HepG2 (cell line): Measurements from ENCODE around the gene COQ5. TPM values are rescaled to one million over a fixed set of nuclear protein-coding genes. Genes with fewer than 3 reads are reported as not detected.

ENCODE experiments used
- ARNT ChIP-seq: fragments of 450-650 bp; IDR thresholded peaks from 2 replicates; pipeline ENCODE4 v1.6.1; 2017
- BCL6 ChIP-seq: IDR thresholded peaks from 2 replicates; pipeline ENCODE4 v1.6.1; 2016; ENCODE audit warnings: missing genetic modification reagents, missing compliant biosample characterization
- BRF2 ChIP-seq: sonication (generic); formaldehyde crosslinking; IDR thresholded peaks from 2 replicates; pipeline ENCODE4 v1.8.1; 2022; ENCODE audit warnings: mild to moderate bottlenecking, missing genetic modification reagents
- CREM ChIP-seq, 2 experiments: sonication (generic) in 1 of 2; formaldehyde crosslinking in 1 of 2; IDR thresholded peaks; 2 replicates each; pipeline versions ENCODE4 v1.4.0 to v1.6.1; 2016 to 2020; ENCODE audit warnings: antibody characterized with exemption in 1 of 2, mild to moderate bottlenecking in 1 of 2, missing genetic modification reagents in 1 of 2
- CSRNP1 ChIP-seq: sonication (generic); formaldehyde crosslinking; IDR thresholded peaks from 2 replicates; pipeline ENCODE4 v1.8.1; 2023; ENCODE audit warnings: mild to moderate bottlenecking, missing genetic modification reagents
- DR1 ChIP-seq: sonication (generic); formaldehyde crosslinking; IDR thresholded peaks from 2 replicates; pipeline ENCODE4 v1.8.0; 2021; ENCODE audit warnings: mild to moderate bottlenecking, missing genetic modification reagents, inconsistent platforms
- GTF3A ChIP-seq: sonication (generic); formaldehyde crosslinking; conservative IDR thresholded peaks from 2 replicates; pipeline ENCODE4 v1.4.0; 2020; ENCODE audit warnings: mild to moderate bottlenecking, missing genetic modification reagents
- HNF4G ChIP-seq, 2 experiments: sonication (generic) in 1 of 2; formaldehyde crosslinking in 1 of 2; IDR thresholded peaks; 2 replicates each; pipeline versions ENCODE4 v1.4.0 to v1.6.1; 2011 to 2020; ENCODE audit warnings: borderline replicate concordance in 2 of 2, low read depth in 2 of 2, mild to moderate bottlenecking in 2 of 2, low read length in 1 of 2, missing genetic modification reagents in 1 of 2, moderate library complexity in 1 of 2
- IRF2 ChIP-seq: IDR thresholded peaks from 2 replicates; pipeline ENCODE4 v1.6.1; 2018; ENCODE audit warnings: missing genetic modification reagents, missing compliant biosample characterization
- JDP2 ChIP-seq: sonication (generic); formaldehyde crosslinking; IDR thresholded peaks from 2 replicates; pipeline ENCODE4 v1.8.1; 2022; ENCODE audit warnings: missing genetic modification reagents, borderline replicate concordance
- KMT2A ChIP-seq: sonication (generic); formaldehyde crosslinking; IDR thresholded peaks from 2 replicates; pipeline ENCODE4 v1.4.0; 2020; ENCODE audit warnings: missing genetic modification reagents
- LRRFIP1 ChIP-seq: sonication (generic); formaldehyde crosslinking; conservative IDR thresholded peaks from 2 replicates; pipeline ENCODE4 v1.4.0; 2020; ENCODE audit warnings: missing genetic modification reagents
- RXRB ChIP-seq: IDR thresholded peaks from 2 replicates; pipeline ENCODE4 v1.6.1; 2016; ENCODE audit warnings: borderline replicate concordance, missing genetic modification reagents, missing compliant biosample characterization
- ZGPAT ChIP-seq: IDR thresholded peaks from 2 replicates; pipeline ENCODE4 v1.6.1; 2016; ENCODE audit warnings: mild to moderate bottlenecking
- ZNF138 ChIP-seq: sonication (generic); formaldehyde crosslinking; IDR thresholded peaks from 2 replicates; pipeline ENCODE4 v1.5.0; 2020; ENCODE audit warnings: mild to moderate bottlenecking, low read depth, missing genetic modification reagents
- ZNF460 ChIP-seq: sonication (generic); formaldehyde crosslinking; IDR thresholded peaks from 2 replicates; pipeline ENCODE4 v1.5.1; 2020; ENCODE audit warnings: missing genetic modification reagents, mild to moderate bottlenecking, borderline replicate concordance
- ZNF546 ChIP-seq: sonication (generic); formaldehyde crosslinking; conservative IDR thresholded peaks from 2 replicates; pipeline ENCODE4 v1.8.1; 2023; ENCODE audit warnings: mild to moderate bottlenecking, missing genetic modification reagents
- ZNF747 ChIP-seq: sonication (generic); formaldehyde crosslinking; IDR thresholded peaks from 2 replicates; pipeline ENCODE4 v1.8.1; 2023; ENCODE audit warnings: missing genetic modification reagents, mild to moderate bottlenecking, borderline replicate concordance
- ZNF75D ChIP-seq: sonication (generic); formaldehyde crosslinking; IDR thresholded peaks from 2 replicates; pipeline ENCODE4 v1.8.1; 2023; ENCODE audit warnings: missing genetic modification reagents, mild to moderate bottlenecking, borderline replicate concordance
- ZNF776 ChIP-seq: sonication (generic); formaldehyde crosslinking; IDR thresholded peaks from 2 replicates; pipeline ENCODE4 v1.4.0; 2020; ENCODE audit warnings: mild to moderate bottlenecking, missing genetic modification reagents
- polyA plus RNA-seq, 8 experiments: library from polyadenylated mRNA; depleted of rRNA in 3 of 8; stranded (reverse) in 7 of 8; unstranded in 1 of 8; fragments of >200 nt; fragmentation: Illumina TruSeq in 4 of 8; extraction: Trizol in 4 of 8; gene quantifications; 2 replicates each; pipeline versions ENCODE4 v1.2.1 to v1.2.3, GENCODE V29; 2011 to 2016; ENCODE audit warnings: low read depth in 4 of 8, missing spikeins in 1 of 8, mixed read lengths in 1 of 8; ENCODE audit not compliant: insufficient read depth in 1 of 8
- total RNA-seq, 5 experiments: library from RNA; depleted of rRNA; stranded (reverse); fragments of >200 nt; fragmentation: Illumina TruSeq; extraction: Trizol; gene quantifications; 2 replicates each; pipeline ENCODE4 v1.2.3, GENCODE V29; 2016; ENCODE audit warnings: low read depth in 1 of 5

Gene COQ5
- total and polyA plus RNA-seq, 2 of the 13 experiments (the other 11 are each of a cell fraction or from before 2014, with no cell fraction given) = 36.4 to 41.5 TPM

GRCh38 chr12:120469450-120470149 lies 59.4 kb downstream of the COQ5 start, which contains the start of gene SRSF9 (continued):
- TF ChIP-seq ZNF75D (CRISPR knock-in tag) = no peak
- no peak for TF ChIP-seq ZNF776
- no peak for TF ChIP-seq ARNT
- peak; percentile 86 for TF ChIP-seq KMT2A (CRISPR knock-in tag)
- TF ChIP-seq BCL6 = peak; percentile 49; the same call in 1 of the 2 replicates
- TF ChIP-seq ZGPAT (CRISPR knock-in tag) = peak; percentile 79
- no peak for TF ChIP-seq HNF4G (IDR thresholded peaks at IDR 0.05; ENCODE audit: borderline replicate concordance, low read depth, low read length)
- no peak for TF ChIP-seq HNF4G (CRISPR knock-in tag; IDR thresholded peaks at IDR 0.05; ENCODE audit: borderline replicate concordance, low read depth)
- no peak for TF ChIP-seq CREM (IDR thresholded peaks at IDR 0.05)
- no peak for TF ChIP-seq CREM (CRISPR knock-in tag; IDR thresholded peaks at IDR 0.05)
- TF ChIP-seq DR1 = peak; percentile 32; the same call in 1 of the 2 replicates
- TF ChIP-seq RXRB (CRISPR knock-in tag) = peak; percentile 70; the same call in 1 of the 2 replicates
- no peak; the same call in 1 of the 2 replicates for TF ChIP-seq ZNF460 (CRISPR knock-in tag)
- TF ChIP-seq ZNF546 = 0 out of 2 replicates have a peak, but pooled peaks have one; percentile 16
- TF ChIP-seq LRRFIP1 (CRISPR knock-in tag) = no peak
- TF ChIP-seq GTF3A (CRISPR knock-in tag) = no peak
- TF ChIP-seq IRF2 (CRISPR knock-in tag) = peak; percentile 68; the same call in 1 of the 2 replicates
- peak; percentile 27; the same call in 1 of the 2 replicates for TF ChIP-seq ZNF747 (CRISPR knock-in tag)
- TF ChIP-seq CSRNP1 (CRISPR knock-in tag) = peak; percentile 85; the same call in 1 of the 2 replicates
- TF ChIP-seq BRF2 (CRISPR knock-in tag) = peak; percentile 75
- TF ChIP-seq ZNF138 = no peak
- no peak for TF ChIP-seq JDP2 (CRISPR knock-in tag)
